ENCODE results near the gene GCAT.

DNA sequence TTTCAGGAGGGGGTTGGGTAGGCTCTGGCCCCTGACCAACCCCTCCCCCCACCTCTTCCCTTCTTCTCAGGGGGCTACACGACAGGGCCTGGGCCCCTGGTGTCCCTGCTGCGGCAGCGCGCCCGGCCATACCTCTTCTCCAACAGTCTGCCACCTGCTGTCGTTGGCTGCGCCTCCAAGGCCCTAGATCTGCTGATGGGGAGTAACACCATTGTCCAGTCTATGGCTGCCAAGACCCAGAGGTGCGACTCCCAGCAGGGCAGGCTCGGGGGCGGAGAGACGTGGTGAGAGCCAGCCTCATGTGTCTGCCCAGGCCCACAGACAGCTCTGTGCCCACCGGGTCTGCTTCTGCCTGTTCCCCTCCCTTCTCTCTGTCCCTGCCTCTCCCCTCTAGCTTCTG lies 7.9 kb downstream of the GCAT start:
- TF ChIP-seq, protein P1, sequence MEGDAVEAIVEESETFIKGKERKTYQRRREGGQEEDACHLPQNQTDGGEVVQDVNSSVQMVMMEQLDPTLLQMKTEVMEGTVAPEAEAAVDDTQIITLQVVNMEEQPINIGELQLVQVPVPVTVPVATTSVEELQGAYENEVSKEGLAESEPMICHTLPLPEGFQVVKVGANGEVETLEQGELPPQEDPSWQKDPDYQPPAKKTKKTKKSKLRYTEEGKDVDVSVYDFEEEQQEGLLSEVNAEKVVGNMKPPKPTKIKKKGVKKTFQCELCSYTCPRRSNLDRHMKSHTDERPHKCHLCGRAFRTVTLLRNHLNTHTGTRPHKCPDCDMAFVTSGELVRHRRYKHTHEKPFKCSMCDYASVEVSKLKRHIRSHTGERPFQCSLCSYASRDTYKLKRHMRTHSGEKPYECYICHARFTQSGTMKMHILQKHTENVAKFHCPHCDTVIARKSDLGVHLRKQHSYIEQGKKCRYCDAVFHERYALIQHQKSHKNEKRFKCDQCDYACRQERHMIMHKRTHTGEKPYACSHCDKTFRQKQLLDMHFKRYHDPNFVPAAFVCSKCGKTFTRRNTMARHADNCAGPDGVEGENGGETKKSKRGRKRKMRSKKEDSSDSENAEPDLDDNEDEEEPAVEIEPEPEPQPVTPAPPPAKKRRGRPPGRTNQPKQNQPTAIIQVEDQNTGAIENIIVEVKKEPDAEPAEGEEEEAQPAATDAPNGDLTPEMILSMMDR (IDR thresholded peaks at IDR 0.05), result no peak
- TF ChIP-seq EP300 (IDR thresholded peaks at IDR 0.05), result no peak

Measured in ovary (tissue), 3 donors.